NT2/D1 (cell line): ENCODE measurements around the gene ACKR2.

Source experiments
- SUZ12 ChIP-seq: IDR thresholded peaks from 2 replicates; pipeline ENCODE4 v1.6.1; 2011; ENCODE audit not compliant: insufficient read length, insufficient read depth; ENCODE audit errors: extremely low read depth
- YY1 ChIP-seq: IDR thresholded peaks from 2 replicates; pipeline ENCODE4 v1.6.1; 2011; ENCODE audit not compliant: insufficient read length, insufficient read depth
- ZNF274 ChIP-seq: IDR thresholded peaks from 2 replicates; pipeline ENCODE4 v1.6.1; 2011; ENCODE audit warnings: mild to moderate bottlenecking, low read depth, low read length

- TF ChIP-seq SUZ12 (no peak), ZNF274 (no peak), YY1 (no peak)
Observed at GRCh38 chr3:42851228-42851834, 42.1 kb downstream of the ACKR2 start.
